Measurements from ENCODE around the gene PIWIL4.
"Not testable (repeated sequence)": the region's sequence is repeated elsewhere in the genome, so short reads cannot be mapped to it uniquely, and the experiment has no call there.

Gene PIWIL4

GRCh38 chr11:94625422-94625821 is 58.3 kb downstream of the PIWIL4 start:
- H2AFZ ChIP-seq (ENCODE audit: low read depth, low read length); H2BK12ac ChIP-seq (ENCODE audit: low read length in 2 of 2); H3K79me1 ChIP-seq (replicated peaks; ENCODE audit: low read length, poor library complexity, severe bottlenecking); H2BK5ac ChIP-seq (ENCODE audit: low read depth, low read length, poor library complexity, severe bottlenecking); H3K27ac ChIP-seq (ENCODE audit: low read length, poor library complexity, severe bottlenecking); H2BK120ac ChIP-seq (ENCODE audit: low read depth, low read length); H3K4me1 ChIP-seq (ENCODE audit: control insufficient read depth, insufficient read depth, low read depth, low read length); H3K4me3 ChIP-seq (ENCODE audit: insufficient read depth in 1 of 2, low read depth in 1 of 2, low read length in 2 of 2); H3K18ac ChIP-seq (ENCODE audit: low read depth in 1 of 2, low read length in 2 of 2); H3K9ac ChIP-seq (ENCODE audit: low read length); H2AK5ac ChIP-seq (ENCODE audit: low read length, severe bottlenecking); H4K91ac ChIP-seq (ENCODE audit: low read length); H3K4me2 ChIP-seq (ENCODE audit: low read length, poor library complexity, severe bottlenecking); H2BK15ac ChIP-seq (ENCODE audit: low read depth, poor library complexity, severe bottlenecking); H3K27me3 ChIP-seq (ENCODE audit: control insufficient read depth in 1 of 2, insufficient read depth in 1 of 2, low read length in 2 of 2); H3K4ac ChIP-seq (ENCODE audit: low read depth in 1 of 2, low read length in 2 of 2); H3K23ac ChIP-seq (ENCODE audit: low read length in 2 of 2); DNase-seq; H4K8ac ChIP-seq (ENCODE audit: low read length); H3K14ac ChIP-seq (ENCODE audit: low read length in 2 of 2); H3K36me3 ChIP-seq (ENCODE audit: control insufficient read depth in 1 of 2, insufficient read depth in 2 of 2, low read depth in 1 of 2, low read length in 2 of 2): not testable (repeated sequence)
- WGBS: 93% methylated on average over 3 of the region's 3 CpGs
- peaks cover 13% of the 10 kb centered on the region for H3K9me3 ChIP-seq (ENCODE audit: control insufficient read depth, low read length)

GRCh38 chr11:94627003-94627560 is 59.9 kb downstream of the PIWIL4 start:
- not testable (repeated sequence) for H3K23ac ChIP-seq (ENCODE audit: low read length in 2 of 2); H4K91ac ChIP-seq (ENCODE audit: low read length); H3K79me1 ChIP-seq (replicated peaks; ENCODE audit: low read length, poor library complexity, severe bottlenecking); H2AFZ ChIP-seq (ENCODE audit: low read depth, low read length); H2BK15ac ChIP-seq (ENCODE audit: low read depth, poor library complexity, severe bottlenecking); H3K14ac ChIP-seq (ENCODE audit: low read length in 2 of 2); H3K4me3 ChIP-seq (ENCODE audit: insufficient read depth in 1 of 2, low read depth in 1 of 2, low read length in 2 of 2); DNase-seq; H3K4me1 ChIP-seq (ENCODE audit: control insufficient read depth, insufficient read depth, low read depth, low read length); H3K4ac ChIP-seq (ENCODE audit: low read depth in 1 of 2, low read length in 2 of 2); H2BK120ac ChIP-seq (ENCODE audit: low read depth, low read length); H3K4me2 ChIP-seq (ENCODE audit: low read length, poor library complexity, severe bottlenecking); H3K36me3 ChIP-seq (ENCODE audit: control insufficient read depth in 1 of 2, insufficient read depth in 2 of 2, low read depth in 1 of 2, low read length in 2 of 2); H3K27me3 ChIP-seq (ENCODE audit: control insufficient read depth in 1 of 2, insufficient read depth in 1 of 2, low read length in 2 of 2); H3K18ac ChIP-seq (ENCODE audit: low read depth in 1 of 2, low read length in 2 of 2); H4K8ac ChIP-seq (ENCODE audit: low read length); H2BK5ac ChIP-seq (ENCODE audit: low read depth, low read length, poor library complexity, severe bottlenecking); H2AK5ac ChIP-seq (ENCODE audit: low read length, severe bottlenecking); H3K9ac ChIP-seq (ENCODE audit: low read length); H3K27ac ChIP-seq (ENCODE audit: low read length, poor library complexity, severe bottlenecking); H2BK12ac ChIP-seq (ENCODE audit: low read length in 2 of 2)
- WGBS: 90% methylated on average over 3 of the region's 3 CpGs
- H3K9me3 ChIP-seq (ENCODE audit: control insufficient read depth, low read length): peaks cover 13% of the 10 kb centered on the region

- Histone ChIP-seq H3K36me3 (ENCODE audit: control insufficient read depth in 1 of 2, insufficient read depth in 2 of 2, low read depth in 1 of 2, low read length in 2 of 2) (no peaks in the 10 kb centered on the region), H3K4me3 (ENCODE audit: insufficient read depth in 1 of 2, low read depth in 1 of 2, low read length in 2 of 2) (no peak overlapping the region), H2BK5ac (ENCODE audit: low read depth, low read length, poor library complexity, severe bottlenecking) (no peak overlapping the region), H2BK120ac (ENCODE audit: low read depth, low read length) (no peak overlapping the region), H4K8ac (ENCODE audit: low read length) (no peak overlapping the region), H3K27me3 (ENCODE audit: control insufficient read depth in 1 of 2, insufficient read depth in 1 of 2, low read length in 2 of 2) (no peaks in the 10 kb centered on the region), H2BK12ac (ENCODE audit: low read length in 2 of 2) (no peak overlapping the region), H3K27ac (ENCODE audit: low read length, poor library complexity, severe bottlenecking) (no peak overlapping the region), H3K18ac (ENCODE audit: low read depth in 1 of 2, low read length in 2 of 2) (no peak overlapping the region), H3K4ac (ENCODE audit: low read depth in 1 of 2, low read length in 2 of 2) (no peak overlapping the region), H2AK5ac (ENCODE audit: low read length, severe bottlenecking) (no peak overlapping the region), H3K9me3 (ENCODE audit: control insufficient read depth, low read length) (peaks cover 13% of the 10 kb centered on the region), H3K9ac (ENCODE audit: low read length) (no peak overlapping the region), H3K79me1 (replicated peaks; ENCODE audit: low read length, poor library complexity, severe bottlenecking) (no peaks in the 10 kb centered on the region), H2BK15ac (ENCODE audit: low read depth, poor library complexity, severe bottlenecking) (no peak overlapping the region), H2AFZ (ENCODE audit: low read depth, low read length) (no peak overlapping the region), H3K4me1 (ENCODE audit: control insufficient read depth, insufficient read depth, low read depth, low read length) (no peaks in the 10 kb centered on the region), H3K23ac (ENCODE audit: low read length in 2 of 2) (no peak overlapping the region), H3K14ac (ENCODE audit: low read length in 2 of 2) (no peak overlapping the region), H3K4me2 (ENCODE audit: low read length, poor library complexity, severe bottlenecking) (no peak overlapping the region), H4K91ac (ENCODE audit: low read length) (no peak overlapping the region)
- DNase-seq: no peak
- WGBS: 80% methylated on average over 1 of the region's 1 CpG
Observed at GRCh38 chr11:94629741-94630140, 62.6 kb downstream of the PIWIL4 start.

- no peak overlapping the region for H3K4me3 ChIP-seq (ENCODE audit: insufficient read depth in 1 of 2, low read depth in 1 of 2, low read length in 2 of 2)
- no peak overlapping the region for H3K23ac ChIP-seq (ENCODE audit: low read length in 2 of 2)
- H2BK5ac ChIP-seq (ENCODE audit: low read depth, low read length, poor library complexity, severe bottlenecking): no peak overlapping the region
- DNase-seq: no peak
- no peaks in the 10 kb centered on the region for H3K27me3 ChIP-seq (ENCODE audit: control insufficient read depth in 1 of 2, insufficient read depth in 1 of 2, low read length in 2 of 2)
- no peaks in the 10 kb centered on the region for H3K4me1 ChIP-seq (ENCODE audit: control insufficient read depth, insufficient read depth, low read depth, low read length)
- peaks cover 13% of the 10 kb centered on the region for H3K9me3 ChIP-seq (ENCODE audit: control insufficient read depth, low read length)
- H2BK15ac ChIP-seq (ENCODE audit: low read depth, poor library complexity, severe bottlenecking): no peak overlapping the region
- no peak overlapping the region for H3K9ac ChIP-seq (ENCODE audit: low read length)
- no peaks in the 10 kb centered on the region for H3K79me1 ChIP-seq (replicated peaks; ENCODE audit: low read length, poor library complexity, severe bottlenecking)
- no peak overlapping the region for H2BK12ac ChIP-seq (ENCODE audit: low read length in 2 of 2)
- H4K91ac ChIP-seq (ENCODE audit: low read length): no peak overlapping the region
- H4K8ac ChIP-seq (ENCODE audit: low read length): no peak overlapping the region
- H3K4ac ChIP-seq (ENCODE audit: low read depth in 1 of 2, low read length in 2 of 2): no peak overlapping the region
- no peak overlapping the region for H3K27ac ChIP-seq (ENCODE audit: low read length, poor library complexity, severe bottlenecking)
- H3K14ac ChIP-seq (ENCODE audit: low read length in 2 of 2): no peak overlapping the region
- 97% methylated on average over 3 of the region's 3 CpGs for WGBS
- no peak overlapping the region for H2AFZ ChIP-seq (ENCODE audit: low read depth, low read length)
- no peaks in the 10 kb centered on the region for H3K36me3 ChIP-seq (ENCODE audit: control insufficient read depth in 1 of 2, insufficient read depth in 2 of 2, low read depth in 1 of 2, low read length in 2 of 2)
- no peak overlapping the region for H2BK120ac ChIP-seq (ENCODE audit: low read depth, low read length)
- no peak overlapping the region for H2AK5ac ChIP-seq (ENCODE audit: low read length, severe bottlenecking)
- no peak overlapping the region for H3K4me2 ChIP-seq (ENCODE audit: low read length, poor library complexity, severe bottlenecking)
- no peak overlapping the region for H3K18ac ChIP-seq (ENCODE audit: low read depth in 1 of 2, low read length in 2 of 2)
Observed at GRCh38 chr11:94630221-94630620, 63.1 kb downstream of the PIWIL4 start.

Measured in mesenchymal stem cell (in vitro differentiated cells and primary cell).